T-helper 17 cell (primary cell): ENCODE data around the gene NDEL1. TPM values are rescaled to one million over a fixed set of nuclear protein-coding genes. Genes with fewer than 3 reads are reported as not detected.

Experiments used
- total RNA-seq, 4 donors: library from RNA in 2 of 4; stranded (reverse) in 2 of 4; gene quantifications; one replicate each; pipeline ENCODE4 v1.2.3 and lab custom pipeline; 2022 to 2026

The NDEL1 gene
- total RNA-seq, 2 donors from 2014 or later = 259 to 267 TPM

Other genes starting within 250 kb of the NDEL1 start
- 1 to 10 TPM; 8.3 to 8.7 TPM for gene BORCS6, start 245.7 kb upstream of the NDEL1 start, total RNA-seq
- gene AURKB, start 225.3 kb upstream of the NDEL1 start, total RNA-seq = 1 to 10 TPM; 2.2 to 2.5 TPM
- gene CTC1, start 187.8 kb upstream of the NDEL1 start, total RNA-seq = 100 to 1,000 TPM; 218 TPM
- gene PFAS, start 186.6 kb upstream of the NDEL1 start, total RNA-seq = 10 to 100 TPM; 21.1 to 27.0 TPM
- gene RANGRF, start 147.2 kb upstream of the NDEL1 start, total RNA-seq = 10 to 100 TPM; 27.0 to 36.2 TPM
- 1 to 10 TPM; 8.3 to 8.7 TPM for gene SLC25A35, start 140.5 kb upstream of the NDEL1 start, total RNA-seq
- gene ARHGEF15, start 125.6 kb upstream of the NDEL1 start, total RNA-seq = not detected
- not detected for gene ODF4, start 96.0 kb upstream of the NDEL1 start, total RNA-seq
- gene RPL26, start 52.7 kb upstream of the NDEL1 start, total RNA-seq = 1,000 to 10,000 TPM; 2,731 to 2,885 TPM
- under 1 TPM; 0.52 to 0.62 TPM for gene RNF222, start 38.1 kb upstream of the NDEL1 start, total RNA-seq
- gene MYH10, start 194.8 kb downstream of the NDEL1 start, total RNA-seq = under 1 TPM; 0.42 to 0.99 TPM